Measurements from ENCODE around the gene TXLNB.

Gene TXLNB

DNA sequence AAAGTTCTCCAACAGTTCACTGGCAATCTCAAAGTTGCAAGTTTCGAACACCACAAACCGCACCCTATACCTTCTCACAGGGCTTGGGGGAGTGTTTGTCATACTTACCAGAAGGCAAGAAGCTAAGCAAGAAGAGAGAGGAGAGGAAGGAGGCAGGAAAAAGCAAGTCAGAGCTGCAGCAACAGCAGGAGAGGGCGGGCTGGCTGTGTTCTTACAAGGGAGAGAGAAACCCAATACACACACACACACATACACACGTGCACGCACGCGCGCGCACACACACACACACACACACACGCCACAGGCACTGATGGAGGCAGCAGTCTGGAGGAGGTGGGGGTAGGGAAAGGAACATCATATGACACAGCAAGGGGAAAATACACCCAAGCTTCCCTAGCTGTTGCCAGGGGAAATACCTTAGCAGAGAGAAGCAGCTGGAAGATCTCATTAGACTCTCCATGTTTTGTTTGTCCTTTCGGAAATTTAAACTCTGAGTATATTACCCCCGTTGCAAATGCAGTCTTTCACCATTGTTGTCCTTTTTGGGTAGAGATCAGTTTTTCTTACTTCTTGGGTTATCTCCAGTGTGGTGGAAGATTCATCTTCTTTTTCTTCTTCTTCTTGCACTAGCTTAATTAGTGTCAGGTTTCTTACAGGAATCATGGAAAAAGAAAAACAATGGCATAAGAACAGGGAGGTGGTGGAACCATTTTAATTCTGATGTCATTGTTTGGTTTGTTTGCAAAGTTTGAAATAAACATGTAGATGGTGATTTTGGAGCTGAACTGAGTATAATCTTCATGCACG is at the start of gene TXLNB:
Gene TXLNB, minus strand, starts transcription at position 186 of the 807 bp plus-strand sequence. CDS start 3,099 bp downstream, outside the sequence.
- DNase-seq = peak; percentile 73

DNA sequence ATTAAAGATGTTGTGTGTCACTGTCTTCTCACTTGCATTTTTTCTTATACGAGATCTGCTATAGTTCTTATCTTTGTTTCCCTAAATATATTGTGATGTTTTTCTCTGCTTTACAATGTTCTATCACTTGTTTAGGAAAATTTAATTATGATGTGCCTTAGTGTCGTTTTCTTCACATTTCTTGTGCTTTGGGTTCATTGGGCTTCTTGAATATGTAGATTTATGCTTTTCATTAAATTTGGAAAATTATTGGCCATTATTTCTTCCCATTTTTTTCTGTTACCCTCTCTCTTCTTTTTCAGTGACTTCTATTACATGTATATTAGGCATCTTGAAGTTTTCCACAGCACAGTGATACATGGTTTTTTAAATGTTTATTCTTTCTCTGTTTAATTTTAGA is 49.3 kb upstream of the TXLNB start:
- no peak for DNase-seq

DNA sequence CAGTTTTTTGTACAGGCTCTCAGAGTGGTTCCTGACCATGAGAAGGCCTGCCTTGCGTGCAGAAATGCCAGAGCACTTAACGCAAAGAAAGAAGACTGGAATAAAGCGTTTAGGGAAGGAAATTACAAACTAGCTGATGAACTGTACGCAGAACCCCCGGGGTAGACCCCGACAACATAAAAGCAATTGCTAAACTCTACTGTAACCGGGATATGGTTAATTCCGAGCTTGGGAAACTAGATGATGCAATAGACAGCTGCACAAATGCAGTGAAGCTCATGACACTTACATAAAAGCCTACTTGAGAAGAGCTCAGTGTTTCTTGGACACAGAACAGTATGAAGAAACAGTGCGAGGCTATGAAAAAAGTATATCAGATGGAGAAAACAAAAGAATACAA is 47.0 kb upstream of the TXLNB start:
- DNase-seq = no peak

DNA sequence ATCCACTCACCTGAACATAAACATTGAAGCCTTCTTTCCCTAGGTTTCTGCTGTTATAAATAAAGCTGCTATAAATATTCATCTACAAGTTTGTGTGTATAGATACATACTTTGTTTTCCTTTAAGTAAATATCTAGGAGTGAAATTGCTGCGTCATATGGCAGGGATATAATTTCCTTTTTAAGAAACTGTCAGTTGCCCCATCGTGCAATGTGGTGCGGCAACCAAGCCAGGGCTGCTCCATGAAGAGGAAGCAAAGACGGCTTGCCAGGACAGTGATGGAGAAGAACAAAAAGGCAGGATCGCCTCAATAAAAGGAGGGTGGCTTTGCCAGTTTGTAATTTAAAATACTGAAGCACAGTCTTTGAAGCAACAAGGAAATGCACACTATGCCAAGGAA is 46.0 kb upstream of the TXLNB start:
- no peak for DNase-seq

DNA sequence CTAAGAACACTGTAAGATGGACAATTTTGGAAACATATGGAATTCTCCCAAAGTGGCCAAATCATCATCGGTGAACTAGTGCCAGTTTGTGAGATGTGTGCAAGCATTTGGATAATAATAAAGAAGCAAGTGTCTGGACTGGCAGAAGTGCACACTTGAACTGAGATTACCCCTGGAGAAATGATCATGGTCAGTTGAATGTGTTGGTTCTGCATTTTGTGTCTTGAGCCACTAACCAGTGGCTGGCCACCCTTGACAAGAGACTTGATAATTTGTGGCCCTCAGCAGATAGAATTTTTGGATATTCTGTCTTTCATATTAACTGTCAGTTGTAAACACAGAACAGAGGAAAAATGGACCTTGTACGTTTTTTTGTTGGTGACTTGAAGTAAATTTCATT is 45.2 kb upstream of the TXLNB start:
- no peak for DNase-seq

DNA sequence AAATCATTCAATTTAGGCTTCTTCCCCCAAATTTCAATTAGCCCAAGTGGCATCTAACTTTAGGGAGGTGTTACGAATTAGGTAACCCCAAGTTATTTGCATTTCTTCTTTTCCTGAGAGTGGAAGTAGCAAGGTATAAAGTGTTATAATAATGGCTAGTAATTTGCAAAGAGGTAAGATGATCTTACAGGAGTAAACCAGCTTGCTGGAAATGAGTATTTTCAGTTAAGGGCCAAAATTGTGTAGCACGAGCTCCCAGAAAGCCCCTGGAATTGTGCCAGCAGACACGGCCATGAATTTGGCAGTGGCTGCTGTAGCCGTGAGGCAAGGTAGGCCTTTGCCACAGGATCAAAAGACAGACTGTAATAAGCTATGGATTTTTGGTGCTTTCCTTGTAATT is 44.7 kb upstream of the TXLNB start:
- no peak for DNase-seq

DNA sequence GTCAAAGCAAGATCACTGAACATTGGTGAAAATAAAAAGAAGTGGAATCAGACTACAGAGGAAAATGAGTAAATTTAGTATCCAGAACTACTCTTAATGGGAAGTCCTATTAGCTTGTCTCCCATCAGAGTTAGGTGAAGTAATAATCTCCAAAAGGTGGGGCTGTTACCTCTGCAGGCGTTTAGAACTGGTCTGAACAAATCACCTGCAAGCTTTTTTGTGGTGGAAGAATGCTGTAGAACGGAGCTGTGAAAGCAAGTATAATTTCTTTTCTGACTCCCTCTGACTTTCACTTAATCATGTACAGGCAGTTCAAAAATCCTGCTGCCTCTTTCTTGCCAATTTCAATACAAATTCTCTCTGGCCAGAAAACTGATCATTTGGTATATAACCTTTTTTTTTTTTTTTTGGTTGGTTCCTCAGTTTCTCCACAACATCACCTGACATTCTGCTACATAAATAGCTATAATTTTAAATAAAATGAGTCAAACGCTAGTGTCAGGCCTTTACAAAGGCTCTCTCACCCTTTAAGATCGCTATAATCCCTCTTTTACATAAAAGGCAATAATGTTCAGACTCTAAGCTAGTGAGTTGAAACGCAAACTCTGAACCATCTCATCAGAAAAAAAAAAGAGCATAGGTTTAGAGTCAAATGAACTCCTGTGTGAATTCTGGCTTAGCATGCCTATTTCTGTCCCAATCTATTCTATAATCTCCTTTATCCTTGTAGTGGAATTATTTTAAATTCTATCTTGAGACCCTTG is 43.8 kb upstream of the TXLNB start:
- no peak for DNase-seq

DNA sequence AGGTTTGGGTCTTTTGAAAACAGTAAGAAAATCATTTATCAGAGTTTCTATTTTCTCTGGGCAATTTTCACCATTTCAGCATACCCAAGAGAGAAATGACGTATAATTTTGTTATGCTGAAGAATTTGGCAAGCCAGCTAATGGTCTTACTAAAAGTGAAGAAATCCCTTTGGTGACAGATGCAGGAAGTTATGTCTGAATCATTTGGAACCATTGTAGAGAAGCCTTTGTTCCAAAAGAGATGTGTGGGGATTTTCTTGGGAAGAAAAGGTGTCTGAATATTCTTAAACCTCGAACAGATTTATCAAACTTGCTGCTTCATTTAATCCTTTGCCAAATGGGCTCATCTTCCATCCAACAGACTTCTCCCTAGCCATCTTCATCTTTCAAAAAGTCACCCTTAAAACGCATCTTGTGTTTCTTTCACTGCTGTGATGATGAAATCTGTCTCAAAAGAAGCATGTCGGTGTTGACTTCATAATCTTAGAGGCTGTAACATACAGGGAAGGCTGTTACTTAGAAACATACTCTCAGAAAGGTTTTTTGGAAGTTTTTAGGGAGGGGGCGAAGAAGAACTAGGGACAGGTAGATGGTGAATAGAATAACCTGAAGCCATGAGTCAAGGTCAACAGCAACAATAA is 43.1 kb upstream of the TXLNB start:
- no peak for DNase-seq

DNA sequence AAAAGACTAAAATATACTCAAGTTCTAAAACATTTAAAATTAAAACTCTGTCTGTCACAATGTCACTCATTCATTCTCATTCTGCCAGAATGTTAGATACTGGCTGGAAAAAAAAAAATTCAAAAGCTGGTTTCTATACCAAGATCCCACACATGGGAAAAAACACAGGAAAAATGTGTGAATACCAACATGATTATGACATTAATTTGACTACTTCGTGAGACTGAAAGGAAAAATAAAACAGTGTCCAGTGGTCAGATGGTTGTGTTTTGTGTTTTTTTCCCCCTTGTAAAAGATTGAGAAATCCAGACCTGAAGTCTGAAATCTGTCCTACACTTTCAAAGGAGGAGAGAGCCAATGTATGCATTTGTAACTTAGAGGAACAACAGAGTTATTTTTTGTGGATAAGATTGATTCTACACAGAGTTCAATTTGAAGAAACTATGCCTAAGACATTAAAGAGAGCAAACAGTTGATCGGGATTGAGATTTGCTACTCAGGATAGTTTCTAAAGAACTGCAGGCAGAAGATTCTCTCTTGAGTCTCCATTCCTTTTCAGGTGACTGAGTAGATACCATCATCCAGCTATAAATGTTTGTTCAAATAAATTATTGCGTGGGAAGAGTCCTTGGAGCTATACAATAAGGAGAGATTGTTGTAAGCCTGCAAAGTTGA is 39.2 kb upstream of the TXLNB start:
- no peak for DNase-seq

DNA sequence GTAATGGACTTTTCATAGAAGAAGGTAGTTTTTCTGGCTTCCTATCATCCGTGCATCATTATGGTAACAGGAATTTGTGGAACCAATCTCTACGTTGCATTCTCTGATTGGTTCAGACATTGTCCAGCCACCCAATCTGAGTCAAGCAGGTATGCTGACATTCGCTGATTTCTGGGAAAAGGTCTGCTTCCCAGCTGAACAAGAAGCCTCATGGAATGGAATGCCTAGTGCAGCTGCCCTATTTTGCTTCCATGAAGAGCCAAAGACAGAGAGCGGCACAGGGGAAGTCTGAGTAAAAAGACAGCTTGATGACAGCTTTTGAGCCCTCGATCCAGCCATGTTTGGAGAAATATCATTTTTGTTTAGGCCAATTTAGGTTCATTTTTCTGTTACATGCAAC is 38.5 kb upstream of the TXLNB start:
- DNase-seq = no peak

DNA sequence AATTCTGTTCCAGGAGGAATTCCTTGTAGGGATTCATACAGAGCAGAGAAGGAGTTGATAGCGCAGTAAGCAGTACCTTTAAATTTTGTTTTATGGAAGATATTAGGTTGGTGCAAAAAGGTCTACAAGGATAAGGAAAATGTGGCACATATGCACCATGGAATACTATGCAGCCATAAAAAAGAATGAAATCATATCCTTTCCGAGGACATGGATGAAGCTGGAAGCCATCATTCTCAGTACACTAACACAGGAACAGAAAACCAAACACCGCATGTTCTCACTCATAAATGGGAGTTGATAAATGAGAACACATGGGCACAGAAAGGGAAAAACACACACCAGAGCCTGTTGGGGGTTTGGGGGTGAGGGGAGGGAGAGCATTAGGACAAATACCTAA is 37.4 kb upstream of the TXLNB start:
- no peak for DNase-seq

DNA sequence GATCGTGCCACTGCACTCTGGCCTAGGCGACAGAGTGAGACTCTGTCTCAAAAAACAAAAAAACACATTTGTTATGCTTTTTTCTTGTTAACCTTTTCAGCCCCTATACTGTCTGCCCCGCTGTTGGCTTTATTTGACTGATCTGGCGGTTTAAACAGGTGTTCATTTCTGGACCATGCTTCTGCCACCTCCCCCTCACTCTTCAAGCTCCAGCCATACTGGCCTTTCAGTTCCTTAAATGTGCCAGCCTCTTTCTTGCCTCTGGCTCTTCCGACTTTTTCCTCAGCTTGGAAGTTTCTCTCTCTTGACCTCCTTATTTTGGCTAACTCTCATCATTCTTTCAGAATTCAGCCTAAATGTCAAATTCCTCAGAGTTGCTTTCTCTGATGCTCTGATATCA is 35.2 kb upstream of the TXLNB start:
- DNase-seq = no peak

DNA sequence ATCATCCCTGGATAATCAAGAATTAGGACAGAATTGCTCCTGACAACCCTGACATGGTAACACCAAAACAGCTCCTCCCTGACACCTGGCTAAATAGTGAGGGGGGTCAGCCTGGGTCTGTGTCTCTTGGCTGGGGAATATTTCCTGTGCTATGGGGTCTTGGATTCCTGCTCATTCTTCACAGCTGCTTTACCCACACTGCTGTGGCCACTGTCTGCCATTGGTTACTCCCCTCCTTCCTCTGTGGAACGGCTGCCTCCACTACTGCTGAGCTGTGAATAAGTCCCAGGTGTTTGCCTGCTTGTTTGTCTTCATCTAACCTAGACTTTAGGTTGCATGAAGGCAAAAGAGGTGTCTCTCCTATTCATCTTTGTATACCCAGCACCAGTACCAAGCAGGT is 33.9 kb upstream of the TXLNB start:
- DNase-seq = no peak

DNA sequence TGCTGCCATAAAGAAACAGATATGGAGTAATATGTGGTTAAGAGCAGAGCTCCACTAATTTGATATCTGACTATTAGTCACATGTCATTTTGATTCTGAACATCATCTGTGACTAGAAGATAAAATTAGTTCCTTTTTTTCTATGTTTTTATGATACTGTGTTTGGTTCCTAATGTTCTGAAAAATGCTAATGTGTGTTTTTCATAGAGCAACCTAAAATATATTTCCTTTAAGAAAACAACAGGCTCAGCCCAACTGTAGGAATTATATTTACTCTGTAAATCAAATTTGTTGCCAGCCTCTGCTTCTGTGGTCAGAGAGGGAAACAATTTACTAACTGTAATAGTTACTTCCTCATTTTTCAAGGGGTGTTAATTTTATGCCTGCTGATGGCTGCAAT is 33.3 kb upstream of the TXLNB start:
- no peak for DNase-seq

DNA sequence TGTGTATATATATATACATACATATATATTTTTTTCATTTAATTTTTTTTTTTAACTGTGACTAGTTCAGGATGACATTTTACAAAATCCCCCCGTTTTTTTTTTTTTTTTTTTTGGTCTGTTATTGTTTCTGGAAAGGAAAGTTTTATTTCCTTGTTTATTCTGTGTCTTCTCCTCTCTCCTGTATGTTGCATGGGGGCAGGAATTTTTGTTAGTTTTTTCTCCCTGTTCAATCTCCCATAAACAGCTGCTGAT is 32.4 kb upstream of the TXLNB start:
- no peak for DNase-seq

DNA sequence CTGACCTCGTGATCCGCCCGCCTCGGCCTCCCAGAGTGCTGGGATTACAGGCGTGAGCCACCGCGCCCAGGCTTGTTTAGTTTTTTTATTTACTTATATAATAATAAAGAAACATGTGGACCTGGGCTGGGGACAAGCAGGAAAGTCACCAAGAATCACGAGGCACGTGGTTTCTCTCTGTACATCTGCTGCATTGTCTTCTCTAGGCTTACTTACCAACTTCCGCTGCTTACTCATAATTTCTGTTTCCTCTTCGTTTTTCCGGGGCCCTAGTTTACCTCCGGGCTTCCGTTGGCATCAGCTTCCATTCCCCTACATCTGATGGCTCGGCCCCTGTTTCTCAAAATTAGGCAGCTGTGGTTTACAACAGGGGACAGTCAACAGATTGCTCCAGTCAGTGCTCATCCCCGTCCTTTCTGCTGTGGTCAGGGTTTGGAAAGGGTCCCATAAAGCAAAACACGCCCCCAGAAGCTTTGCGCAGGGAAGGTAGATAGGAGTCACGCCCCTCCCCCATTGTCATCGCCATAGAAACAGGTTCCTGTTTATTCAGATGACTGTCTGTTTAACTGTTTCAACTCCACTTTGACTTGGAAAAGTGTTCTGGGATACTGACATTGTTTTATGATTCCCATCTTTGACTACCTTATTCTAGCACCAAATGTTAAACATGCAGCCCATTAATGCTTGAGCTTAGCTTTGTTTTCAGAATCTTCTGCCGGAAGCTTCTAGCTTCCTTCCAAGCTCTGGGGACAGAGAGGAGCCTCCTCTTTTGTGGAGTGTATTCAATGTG is 31.9 kb upstream of the TXLNB start:
- DNase-seq = peak; percentile 77

DNA sequence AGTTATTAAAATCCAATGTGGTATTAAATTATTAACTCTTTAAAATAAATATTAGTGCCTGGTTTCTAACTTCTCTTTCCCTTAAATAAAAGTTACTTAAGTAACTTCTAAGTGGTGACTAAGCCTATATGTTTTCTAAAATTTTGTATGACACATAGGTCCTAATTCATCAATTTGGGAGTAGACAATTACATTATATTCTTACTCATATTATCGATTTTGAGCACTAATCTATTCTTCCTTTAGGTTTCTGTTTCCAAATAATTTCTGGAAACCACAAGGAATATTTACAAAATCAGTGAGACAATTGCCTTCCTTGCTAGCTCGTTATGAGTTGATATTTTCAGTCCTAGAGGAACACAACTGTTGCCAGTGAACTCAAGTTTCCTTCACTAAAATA is 28.3 kb upstream of the TXLNB start:
- DNase-seq = no peak

DNA sequence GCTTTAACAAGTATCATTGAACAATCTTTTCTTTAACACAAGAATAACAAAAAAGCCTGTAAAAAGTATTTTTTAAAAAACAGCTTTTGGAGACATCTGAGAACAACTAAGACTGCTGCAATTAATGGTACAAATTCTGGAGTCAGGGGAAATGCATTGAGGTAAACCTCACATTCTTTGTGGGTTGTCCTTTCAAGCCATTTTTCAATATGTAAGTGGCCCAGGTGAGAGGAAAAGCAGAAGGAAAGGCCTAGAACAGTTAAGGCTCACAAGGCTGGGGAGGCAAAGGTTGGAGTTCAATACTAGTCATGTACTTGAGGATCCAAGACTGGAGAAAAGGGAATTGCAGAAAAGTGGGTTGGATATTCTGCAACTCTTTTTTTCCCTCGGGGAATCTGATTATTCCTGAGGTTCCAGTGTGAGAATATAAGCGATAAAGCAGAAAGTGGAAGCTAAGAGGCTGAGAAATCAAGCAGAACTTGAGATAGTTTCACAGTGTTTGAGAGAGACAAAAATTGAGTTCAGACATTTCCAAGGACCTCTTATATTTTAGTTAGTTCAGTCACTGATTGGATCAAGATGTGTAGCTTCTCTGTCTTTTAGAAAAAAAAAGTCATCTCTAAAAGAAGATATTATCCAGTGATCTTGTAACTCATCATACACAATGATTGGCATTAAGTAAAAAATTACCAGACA is 25.0 kb upstream of the TXLNB start:
- no peak for DNase-seq

DNA sequence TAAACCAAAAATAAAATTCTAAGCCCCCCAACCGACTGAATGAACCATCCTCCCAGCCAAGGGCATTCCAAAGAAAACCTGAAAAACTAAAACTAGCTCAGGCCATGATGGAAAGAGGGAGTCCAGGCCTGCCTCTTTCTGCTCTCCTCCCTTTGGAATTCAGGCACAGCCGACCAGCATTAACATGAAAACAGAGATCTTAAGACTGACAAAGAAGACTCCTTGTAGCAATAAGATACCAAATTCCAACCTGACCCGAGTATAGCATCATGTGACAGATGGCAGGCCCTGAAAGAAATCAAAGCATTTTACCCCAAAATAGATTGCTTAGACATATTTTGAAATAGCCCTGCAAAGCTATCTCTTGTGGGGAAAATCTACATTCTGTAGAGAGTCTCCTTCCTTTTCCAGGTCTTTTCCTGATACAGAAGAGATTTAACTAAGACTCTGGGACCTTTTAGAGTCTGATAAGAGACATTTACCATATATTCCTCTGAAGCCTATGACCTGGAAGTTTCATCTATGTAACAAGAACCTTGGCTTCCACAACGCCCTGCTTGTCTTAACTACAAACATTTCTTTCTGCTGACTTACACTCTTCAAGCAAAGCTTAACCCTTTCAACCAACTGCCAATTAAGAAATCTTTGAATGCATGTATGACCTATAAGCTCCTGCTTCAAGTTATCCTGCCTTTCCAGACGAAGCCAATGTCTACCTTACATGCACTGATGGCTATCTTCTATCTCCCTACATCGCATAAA is 22.2 kb upstream of the TXLNB start:
- no peak for DNase-seq

DNA sequence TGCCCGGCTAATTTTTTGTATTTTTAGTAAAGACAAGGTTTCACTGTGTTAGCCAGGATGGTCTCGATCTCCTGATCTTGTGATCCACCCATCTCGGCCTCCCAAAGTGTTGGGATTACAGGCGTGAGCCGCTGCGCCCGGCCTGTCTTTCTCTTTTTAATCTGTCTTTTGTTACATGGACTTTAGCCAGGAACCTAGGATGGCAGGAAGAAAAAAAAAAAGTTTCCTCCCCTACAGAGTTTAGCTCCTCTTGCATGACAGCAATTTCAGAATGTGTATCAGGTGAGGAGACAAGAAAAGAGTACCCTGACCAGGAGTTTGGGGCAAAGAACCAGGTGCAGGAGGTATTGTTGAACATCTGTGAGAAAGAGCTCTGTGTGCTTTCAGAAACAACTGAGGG is 21.4 kb upstream of the TXLNB start:
- no peak for DNase-seq

DNA sequence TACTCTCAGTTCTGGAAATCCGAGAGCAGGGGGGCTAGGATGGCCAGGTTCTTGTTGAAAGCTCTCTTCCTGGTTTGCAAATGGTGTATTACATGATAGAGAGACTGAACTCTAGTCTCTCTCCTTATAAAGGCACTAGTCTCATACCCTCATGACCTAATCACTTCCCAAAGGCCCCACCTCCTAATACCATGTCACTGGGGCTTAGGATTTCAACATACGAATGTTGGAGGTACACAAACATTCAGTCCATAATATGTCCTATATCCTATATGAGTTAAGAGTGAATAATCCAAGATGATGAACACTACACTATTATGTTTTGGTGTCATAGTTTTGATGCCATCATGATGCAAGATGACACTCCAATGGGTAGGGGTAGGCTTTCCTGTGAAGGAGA is 20.0 kb upstream of the TXLNB start:
- DNase-seq = no peak
